NCI-H1105 treated with DMSO at 0.1 percent for 48 hours (cell line): ENCODE data around the gene MMP2.
A peak's percentile ranks its signal among the peaks of the same experiment; 100 is the strongest.

Experiments used
- DNase-seq: peaks from one replicate; lab custom pipeline; 2025; lab: John Stamatoyannopoulos, UW

Gene MMP2

GRCh38 chr16:55469821-55470532 lies 9.0 kb upstream of the MMP2 start:
- no peak for DNase-seq

- DNase-seq: no peak
These were observed 8.2 kb upstream of the MMP2 start for GRCh38 chr16:55470533-55471371.

- DNase-seq: no peak
These were observed 7.4 kb upstream of the MMP2 start for GRCh38 chr16:55471448-55472097.

- no peak for DNase-seq
These were observed 5.4 kb upstream of the MMP2 start for GRCh38 chr16:55473587-55473986.

- DNase-seq: no peak
These were observed 4.2 kb upstream of the MMP2 start for GRCh38 chr16:55474821-55475220.

GRCh38 chr16:55475919-55476318 lies 3.1 kb upstream of the MMP2 start:
- DNase-seq: no peak

GRCh38 chr16:55476625-55477533 lies 2.1 kb upstream of the MMP2 start:
- no peak for DNase-seq

GRCh38 chr16:55477736-55478135 lies 1.3 kb upstream of the MMP2 start:
- no peak for DNase-seq

- DNase-seq: peak; percentile 56
These were observed 587 bp downstream of the MMP2 start for GRCh38 chr16:55479430-55480140.

- DNase-seq: peak; percentile 38
These were observed 1.2 kb downstream of the MMP2 start for GRCh38 chr16:55480228-55480655.

- no peak for DNase-seq
These were observed 2.0 kb downstream of the MMP2 start for GRCh38 chr16:55481023-55481422.

- no peak for DNase-seq
These were observed 3.1 kb downstream of the MMP2 start for GRCh38 chr16:55482056-55482455.

- DNase-seq: no peak
These were observed 8.2 kb downstream of the MMP2 start for GRCh38 chr16:55487048-55487803.

GRCh38 chr16:55488306-55488705 lies 9.3 kb downstream of the MMP2 start:
- DNase-seq: no peak

GRCh38 chr16:55489119-55489955 lies 10.3 kb downstream of the MMP2 start:
- DNase-seq: no peak

GRCh38 chr16:55489956-55490265 lies 10.9 kb downstream of the MMP2 start:
- no peak for DNase-seq

GRCh38 chr16:55490301-55490700 lies 11.3 kb downstream of the MMP2 start:
- no peak for DNase-seq

GRCh38 chr16:55491691-55492090 lies 12.7 kb downstream of the MMP2 start:
- DNase-seq: no peak

GRCh38 chr16:55492756-55493380 lies 13.9 kb downstream of the MMP2 start:
- DNase-seq: no peak
